Karpas-422 (cell line): Measurements from ENCODE around the gene P3H2. TPM values are rescaled to one million over a fixed set of nuclear protein-coding genes. Genes with fewer than 3 reads are reported as not detected.

Experiments used
- DNase-seq: peaks from one replicate; pipeline ENCODE4 v3.0.0-alpha.2; 2015
- H2AFZ ChIP-seq: fragments of 200-600 bp; sonication (generic); 2 replicates; pipeline ENCODE4 v1.6.1; 2014; ENCODE audit warnings: antibody characterized with exemption, low read length, mixed read lengths
- H3K27ac ChIP-seq: fragments of 200-600 bp; sonication (generic); 2 replicates; pipeline ENCODE4 v1.5.1; 2014; ENCODE audit warnings: mild to moderate bottlenecking, low read length, moderate library complexity
- H3K27me3 ChIP-seq: fragments of 200-600 bp; sonication (generic); 2 replicates; pipeline ENCODE4 v1.6.1; 2014; ENCODE audit warnings: low read length, mixed read lengths
- H3K36me3 ChIP-seq: fragments of 200-600 bp; sonication (generic); 2 replicates; pipeline ENCODE4 v1.6.1; 2014; ENCODE audit warnings: low read length, mixed read lengths; ENCODE audit not compliant: insufficient read depth
- H3K4me1 ChIP-seq: fragments of 200-600 bp; sonication (generic); 2 replicates; pipeline ENCODE4 v1.6.1; 2014; ENCODE audit warnings: mild to moderate bottlenecking, low read length, mixed read lengths
- H3K4me2 ChIP-seq: fragments of 200-600 bp; sonication (generic); 2 replicates; pipeline ENCODE4 v1.6.1; 2014; ENCODE audit warnings: low read length, low read depth, mild to moderate bottlenecking; ENCODE audit not compliant: poor library complexity, severe bottlenecking
- H3K4me3 ChIP-seq: fragments of 200-600 bp; sonication (generic); 2 replicates; pipeline ENCODE4 v1.5.1; 2014; ENCODE audit warnings: mild to moderate bottlenecking, antibody characterized with exemption, low read length, mixed read lengths
- H3K79me2 ChIP-seq: fragments of 200-600 bp; sonication (generic); 2 replicates; pipeline ENCODE4 v1.6.1; 2014; ENCODE audit warnings: mild to moderate bottlenecking, low read length, mixed read lengths
- H3K9ac ChIP-seq: fragments of 200-600 bp; sonication (generic); 2 replicates; pipeline ENCODE4 v1.6.0; 2014; ENCODE audit warnings: low read length
- H3K9me2 ChIP-seq: fragments of 200-600 bp; sonication (generic), shearing (Covaris generic); replicated peaks from 2 replicates; pipeline ENCODE4 v1.6.0; 2014; ENCODE audit warnings: mild to moderate bottlenecking, low read length, moderate library complexity; ENCODE audit not compliant: insufficient read depth
- H3K9me3 ChIP-seq: fragments of 300-700, 200-600 bp; sonication (generic); 2 replicates; pipeline ENCODE4 v1.6.1; 2014; ENCODE audit warnings: low read length, mixed read lengths
- H4K20me1 ChIP-seq: fragments of 200-600 bp; sonication (generic); 2 replicates; pipeline ENCODE4 v1.6.1; 2014; ENCODE audit warnings: mild to moderate bottlenecking, antibody characterized with exemption, low read length, low read depth; ENCODE audit not compliant: insufficient read depth
- total RNA-seq: library from RNA; depleted of rRNA; stranded (reverse); fragments of >200 nt; shearing (Covaris generic); gene quantifications from 2 replicates; pipeline ENCODE4 v1.2.3, GENCODE V29; 2014; ENCODE audit warnings: low replicate concordance

Gene P3H2
- total RNA-seq, 1 experiment from 2014 or later, result not detected

GRCh38 chr3:190042558-190042957, 78.1 kb downstream of the P3H2 start:
- no peaks in the 10 kb centered on the region for H3K4me1 ChIP-seq
- DNase-seq, result no peak
- H3K36me3 ChIP-seq, result no peaks in the 10 kb centered on the region
- no peaks in the 10 kb centered on the region for H3K9me2 ChIP-seq
- H2AFZ ChIP-seq, result no peak overlapping the region
- H3K27me3 ChIP-seq, result no peaks in the 10 kb centered on the region
- H3K4me3 ChIP-seq, result no peak overlapping the region
- no peaks in the 10 kb centered on the region for H3K79me2 ChIP-seq
- H3K9ac ChIP-seq, result no peak overlapping the region
- no peak overlapping the region for H3K27ac ChIP-seq
- H4K20me1 ChIP-seq, result no peaks in the 10 kb centered on the region
- H3K9me3 ChIP-seq, result no peaks in the 10 kb centered on the region
- H3K4me2 ChIP-seq, result no peak overlapping the region

GRCh38 chr3:190041333-190042041, 79.2 kb downstream of the P3H2 start:
- no peak overlapping the region for H3K4me2 ChIP-seq
- no peak overlapping the region for H3K4me3 ChIP-seq
- no peak overlapping the region for H3K9ac ChIP-seq
- no peaks in the 10 kb centered on the region for H3K36me3 ChIP-seq
- no peaks in the 10 kb centered on the region for H3K9me2 ChIP-seq
- no peaks in the 10 kb centered on the region for H3K79me2 ChIP-seq
- H3K9me3 ChIP-seq, result no peaks in the 10 kb centered on the region
- DNase-seq, result no peak
- H3K27me3 ChIP-seq, result no peaks in the 10 kb centered on the region
- H3K4me1 ChIP-seq, result no peaks in the 10 kb centered on the region
- H2AFZ ChIP-seq, result no peak overlapping the region
- H3K27ac ChIP-seq, result no peak overlapping the region
- H4K20me1 ChIP-seq, result no peaks in the 10 kb centered on the region

GRCh38 chr3:190040145-190040544, 80.6 kb downstream of the P3H2 start:
- no peak overlapping the region for H3K9ac ChIP-seq
- no peaks in the 10 kb centered on the region for H3K79me2 ChIP-seq
- no peak overlapping the region for H2AFZ ChIP-seq
- DNase-seq, result no peak
- H3K4me1 ChIP-seq, result no peaks in the 10 kb centered on the region
- no peaks in the 10 kb centered on the region for H3K27me3 ChIP-seq
- no peaks in the 10 kb centered on the region for H3K36me3 ChIP-seq
- no peak overlapping the region for H3K4me3 ChIP-seq
- no peak overlapping the region for H3K27ac ChIP-seq
- no peaks in the 10 kb centered on the region for H4K20me1 ChIP-seq
- no peaks in the 10 kb centered on the region for H3K9me3 ChIP-seq
- H3K9me2 ChIP-seq, result no peaks in the 10 kb centered on the region
- no peak overlapping the region for H3K4me2 ChIP-seq

GRCh38 chr3:190038050-190038933, 82.4 kb downstream of the P3H2 start:
- no peaks in the 10 kb centered on the region for H3K79me2 ChIP-seq
- no peaks in the 10 kb centered on the region for H4K20me1 ChIP-seq
- no peak overlapping the region for H2AFZ ChIP-seq
- H3K9ac ChIP-seq, result no peak overlapping the region
- no peaks in the 10 kb centered on the region for H3K27me3 ChIP-seq
- H3K4me3 ChIP-seq, result no peak overlapping the region
- H3K36me3 ChIP-seq, result no peaks in the 10 kb centered on the region
- no peaks in the 10 kb centered on the region for H3K4me1 ChIP-seq
- no peak overlapping the region for H3K27ac ChIP-seq
- no peaks in the 10 kb centered on the region for H3K9me3 ChIP-seq
- DNase-seq, result no peak
- no peaks in the 10 kb centered on the region for H3K9me2 ChIP-seq
- no peak overlapping the region for H3K4me2 ChIP-seq

- Histone ChIP-seq H2AFZ (no peak overlapping the region), H3K9me3 (no peaks in the 10 kb centered on the region), H3K9me2 (no peaks in the 10 kb centered on the region), H3K36me3 (no peaks in the 10 kb centered on the region), H3K4me2 (no peak overlapping the region), H3K27ac (no peak overlapping the region), H3K4me3 (no peak overlapping the region), H3K79me2 (no peaks in the 10 kb centered on the region), H3K27me3 (no peaks in the 10 kb centered on the region), H3K4me1 (no peaks in the 10 kb centered on the region), H4K20me1 (no peaks in the 10 kb centered on the region), H3K9ac (no peak overlapping the region)
- no peak for DNase-seq
These were observed 84.1 kb downstream of the P3H2 start for GRCh38 chr3:190036631-190037030.

GRCh38 chr3:190034446-190034845, 86.3 kb downstream of the P3H2 start:
- Histone ChIP-seq H3K79me2 (no peaks in the 10 kb centered on the region), H3K27ac (no peak overlapping the region), H4K20me1 (no peaks in the 10 kb centered on the region), H3K4me3 (no peak overlapping the region), H3K36me3 (no peaks in the 10 kb centered on the region), H3K4me2 (no peak overlapping the region), H3K4me1 (no peaks in the 10 kb centered on the region), H2AFZ (no peak overlapping the region), H3K9ac (no peak overlapping the region), H3K27me3 (no peaks in the 10 kb centered on the region), H3K9me3 (no peaks in the 10 kb centered on the region), H3K9me2 (no peaks in the 10 kb centered on the region)
- DNase-seq, result no peak

- DNase-seq, result no peak
- H3K9ac ChIP-seq, result no peak overlapping the region
These were observed 87.8 kb downstream of the P3H2 start for GRCh38 chr3:190032923-190033322.

GRCh38 chr3:190031887-190032752, 88.6 kb downstream of the P3H2 start:
- Histone ChIP-seq H3K4me3 (no peak overlapping the region), H3K36me3 (no peaks in the 10 kb centered on the region), H3K79me2 (no peaks in the 10 kb centered on the region), H3K9ac (no peak overlapping the region), H3K9me3 (no peaks in the 10 kb centered on the region), H3K27ac (no peak overlapping the region), H4K20me1 (no peaks in the 10 kb centered on the region), H3K4me2 (no peak overlapping the region), H3K27me3 (no peaks in the 10 kb centered on the region), H2AFZ (no peak overlapping the region), H3K4me1 (no peaks in the 10 kb centered on the region), H3K9me2 (0 out of 2 replicates have a peak, but pooled peaks cover 3% of the 10 kb centered on the region)
- no peak for DNase-seq

More at GRCh38 chr3:190032923-190033322, 87.8 kb downstream of the P3H2 start:
- no peaks in the 10 kb centered on the region for H3K9me2 ChIP-seq
- H3K9me3 ChIP-seq, result no peaks in the 10 kb centered on the region
- H3K4me1 ChIP-seq, result no peaks in the 10 kb centered on the region
- H3K4me2 ChIP-seq, result no peak overlapping the region
- no peaks in the 10 kb centered on the region for H3K27me3 ChIP-seq
- H3K4me3 ChIP-seq, result no peak overlapping the region
- no peaks in the 10 kb centered on the region for H4K20me1 ChIP-seq
- H3K36me3 ChIP-seq, result no peaks in the 10 kb centered on the region
- no peak overlapping the region for H3K27ac ChIP-seq
- no peaks in the 10 kb centered on the region for H3K79me2 ChIP-seq
- no peak overlapping the region for H2AFZ ChIP-seq
